HUES6 (cell line): ENCODE data around the gene NRL.
A peak's percentile ranks its signal among the peaks of the same experiment; 100 is the strongest.

ENCODE experiments used
- H3K27ac ChIP-seq: 2 replicates; pipeline ENCODE4 v1.7.0; 2013; ENCODE audit warnings: low read depth, mild to moderate bottlenecking, low read length, inconsistent platforms
- H3K27me3 ChIP-seq: 2 replicates; pipeline ENCODE4 v1.6.1; 2013; ENCODE audit warnings: low read length; ENCODE audit not compliant: control insufficient read depth, insufficient read depth
- H3K36me3 ChIP-seq: 2 replicates; pipeline ENCODE4 v1.6.1; 2013; ENCODE audit warnings: low read length; ENCODE audit not compliant: control insufficient read depth, insufficient read depth
- H3K4me1 ChIP-seq: 2 replicates; pipeline ENCODE4 v1.6.1; 2013; ENCODE audit warnings: low read length; ENCODE audit not compliant: control insufficient read depth, insufficient read depth
- H3K4me3 ChIP-seq: 2 replicates; pipeline ENCODE4 v1.5.1; 2013; ENCODE audit warnings: low read depth, low read length
- H3K9ac ChIP-seq: one replicate; pipeline ENCODE4 v1.6.1; 2013; ENCODE audit warnings: mild to moderate bottlenecking, low read length
- H3K9me3 ChIP-seq: 2 replicates; pipeline ENCODE4 v1.6.1; 2013; ENCODE audit warnings: low read depth, low read length; ENCODE audit not compliant: control insufficient read depth, insufficient read depth

Gene NRL

GRCh38 chr14:24150567-24150966 is 35.8 kb upstream of the NRL start:
- Histone ChIP-seq H3K4me3 (no peak overlapping the region), H3K9me3 (no peaks in the 10 kb centered on the region), H3K4me1 (peaks cover 12% of the 10 kb centered on the region), H3K36me3 (peaks cover 50% of the 10 kb centered on the region), H3K27me3 (no peaks in the 10 kb centered on the region), H3K9ac (no peak overlapping the region), H3K27ac (no peak overlapping the region)

- Histone ChIP-seq H3K9me3 (no peaks in the 10 kb centered on the region), H3K4me1 (peaks cover 12% of the 10 kb centered on the region), H3K27ac (no peak overlapping the region), H3K27me3 (no peaks in the 10 kb centered on the region), H3K4me3 (no peak overlapping the region), H3K36me3 (peaks cover 45% of the 10 kb centered on the region), H3K9ac (no peak overlapping the region)
Observed at GRCh38 chr14:24150061-24150460, 35.3 kb upstream of the NRL start.

GRCh38 chr14:24149302-24149969 is 34.7 kb upstream of the NRL start:
- no peaks in the 10 kb centered on the region for H3K9me3 ChIP-seq
- no peak overlapping the region for H3K4me3 ChIP-seq
- no peak overlapping the region for H3K27ac ChIP-seq
- no peak overlapping the region for H3K9ac ChIP-seq
- peaks cover 12% of the 10 kb centered on the region for H3K4me1 ChIP-seq
- no peaks in the 10 kb centered on the region for H3K27me3 ChIP-seq
- peaks cover 43% of the 10 kb centered on the region for H3K36me3 ChIP-seq

- H3K4me3 ChIP-seq, result peak overlapping the region; percentile 90
- H3K9ac ChIP-seq, result peak overlapping the region; percentile 82
- peaks cover 49% of the 10 kb centered on the region for H3K36me3 ChIP-seq
- H3K9me3 ChIP-seq, result no peaks in the 10 kb centered on the region
- H3K27me3 ChIP-seq, result no peaks in the 10 kb centered on the region
- peak overlapping the region; percentile 38; the same call in 1 of the 2 replicates for H3K27ac ChIP-seq
- peaks cover 12% of the 10 kb centered on the region for H3K4me1 ChIP-seq
Observed at GRCh38 chr14:24147761-24148428, 33.1 kb upstream of the NRL start.

- Histone ChIP-seq H3K4me3 (peak within 1 kb of the TSS; percentile 90), H3K36me3 (peaks cover 44% of the 10 kb centered on the region), H3K9me3 (no peaks in the 10 kb centered on the region), H3K27me3 (no peaks in the 10 kb centered on the region), H3K4me1 (peaks cover 13% of the 10 kb centered on the region), H3K27ac (peak within 1 kb of the TSS; percentile 38; the same call in 1 of the 2 replicates), H3K9ac (peak within 1 kb of the TSS; percentile 82)
Observed at GRCh38 chr14:24146978-24147760, 32.4 kb upstream of the NRL start, which contains the start of gene RNF31. RNF31 (plus strand) TSS chr14:24147498; CDS start chr14:24147699, 201 bp downstream.

GRCh38 chr14:24146453-24146977 is 31.8 kb upstream of the NRL start, which contains the start of gene PSME2:
PSME2 (minus strand) TSS chr14:24146610; CDS start chr14:24146581, 29 bp downstream.
- H3K4me1 ChIP-seq, result peaks cover 14% of the 10 kb centered on the region
- peak within 1 kb of the TSS; percentile 38; the same call in 1 of the 2 replicates for H3K27ac ChIP-seq
- H3K36me3 ChIP-seq, result peaks cover 37% of the 10 kb centered on the region

GRCh38 chr14:24145690-24146452 is 31.1 kb upstream of the NRL start:
- H3K9ac ChIP-seq, result peak overlapping the region; percentile 82
- H3K36me3 ChIP-seq, result peaks cover 31% of the 10 kb centered on the region
- H3K27me3 ChIP-seq, result no peaks in the 10 kb centered on the region
- H3K4me1 ChIP-seq, result peaks cover 14% of the 10 kb centered on the region
- H3K9me3 ChIP-seq, result no peaks in the 10 kb centered on the region
- no peak overlapping the region for H3K27ac ChIP-seq
- peak overlapping the region; percentile 90 for H3K4me3 ChIP-seq

More at GRCh38 chr14:24146453-24146977, 31.8 kb upstream of the NRL start, which contains the start of gene PSME2:
- peak within 1 kb of the TSS; percentile 82 for H3K9ac ChIP-seq
- H3K9me3 ChIP-seq, result no peaks in the 10 kb centered on the region
- peak within 1 kb of the TSS; percentile 90 for H3K4me3 ChIP-seq
- no peaks in the 10 kb centered on the region for H3K27me3 ChIP-seq

- H3K36me3 ChIP-seq, result peaks cover 24% of the 10 kb centered on the region
- H3K27ac ChIP-seq, result no peak overlapping the region
- no peaks in the 10 kb centered on the region for H3K9me3 ChIP-seq
- H3K4me1 ChIP-seq, result peaks cover 14% of the 10 kb centered on the region
- H3K4me3 ChIP-seq, result no peak overlapping the region
- no peak overlapping the region for H3K9ac ChIP-seq
- no peaks in the 10 kb centered on the region for H3K27me3 ChIP-seq
Observed at GRCh38 chr14:24145219-24145618, 30.5 kb upstream of the NRL start.

GRCh38 chr14:24144451-24144850 is 29.7 kb upstream of the NRL start:
- Histone ChIP-seq H3K4me3 (no peak overlapping the region), H3K9ac (no peak overlapping the region), H3K27ac (no peak overlapping the region), H3K36me3 (peaks cover 21% of the 10 kb centered on the region), H3K9me3 (no peaks in the 10 kb centered on the region), H3K4me1 (peaks cover 14% of the 10 kb centered on the region), H3K27me3 (no peaks in the 10 kb centered on the region)

GRCh38 chr14:24143511-24143910 is 28.8 kb upstream of the NRL start:
- Histone ChIP-seq H3K27ac (no peak overlapping the region), H3K9me3 (no peaks in the 10 kb centered on the region), H3K36me3 (peaks cover 26% of the 10 kb centered on the region), H3K9ac (no peak overlapping the region), H3K4me1 (peaks cover 13% of the 10 kb centered on the region), H3K4me3 (no peak overlapping the region), H3K27me3 (no peaks in the 10 kb centered on the region)
